Endothelial cell of umbilical vein (primary cell): ENCODE results near the gene CSF3. TPM values are rescaled to one million over a fixed set of nuclear protein-coding genes. Genes with fewer than 3 reads are reported as not detected.

Source experiments
- BruUV-seq: library from RNA; stranded (reverse); fragments of 400-500 nt; replicated peaks from 2 replicates; lab custom pipeline; 2021; lab: Mats Ljungman, UMichigan
- CTCF ChIA-PET: fragments of 300-600, 350-600 bp; sonication (Branson Sonifier 250); formaldehyde crosslinking; loops from one replicate; lab custom pipeline; 2021; ENCODE audit warnings: antibody characterized with exemption, inconsistent platforms; lab: Charles Lee
- POLR2A ChIA-PET: fragments of 300-600, 350-600 bp; sonication (Branson Sonifier 250); formaldehyde crosslinking; loops from one replicate; lab custom pipeline; 2021; ENCODE audit warnings: antibody characterized with exemption, inconsistent platforms; lab: Charles Lee
- DNase-seq: peaks from one replicate; pipeline ENCODE4 v3.0.0-alpha.2; 2011; ENCODE audit warnings: low read depth, low spot score
- FAIRE-seq: peaks from 2 replicates; lab custom pipeline; 2011; peaks lifted over from hg19 to GRCh38; lab: Jason Lieb, UNC
- H2AFZ ChIP-seq: 2 replicates; pipeline ENCODE4 v1.6.0; 2012; ENCODE audit warnings: low read depth, low read length, control low read depth, inconsistent platforms
- H3K27ac ChIP-seq: 2 replicates; pipeline ENCODE4 v1.5.1; 2011; ENCODE audit warnings: low read depth, mild to moderate bottlenecking, control low read depth, low read length, moderate library complexity; ENCODE audit not compliant: insufficient read depth
- H3K27me3 ChIP-seq, 2 experiments: 2 replicates each; pipeline versions ENCODE4 v1.6.0 to v1.6.1; 2011; ENCODE audit warnings: low read length in 2 of 2, mixed read lengths in 1 of 2; ENCODE audit not compliant: control insufficient read depth in 2 of 2, insufficient read depth in 2 of 2
- H3K36me3 ChIP-seq, 2 experiments: 2 replicates in 1 of 2; 3 replicates in 1 of 2; pipeline ENCODE4 v1.5.1; 2011; ENCODE audit warnings: low read length in 2 of 2, mild to moderate bottlenecking in 1 of 2, moderate library complexity in 1 of 2; ENCODE audit not compliant: control insufficient read depth in 2 of 2, insufficient read depth in 2 of 2; ENCODE audit errors: extremely low read depth in 1 of 2
- H3K4me1 ChIP-seq: 3 replicates; pipeline ENCODE4 v1.5.1; 2011; ENCODE audit warnings: mild to moderate bottlenecking, low read length; ENCODE audit not compliant: control insufficient read depth, insufficient read depth; ENCODE audit errors: extremely low read depth
- H3K4me2 ChIP-seq: 2 replicates; pipeline ENCODE4 v1.6.1; 2011; ENCODE audit warnings: low read length, control low read depth, mixed read lengths; ENCODE audit not compliant: insufficient read depth
- H3K4me3 ChIP-seq, 3 experiments: fragments of 200-600 bp in 1 of 3; sonication (generic), shearing (Covaris generic) in 1 of 3; replicated peaks in 1 of 3; 2 replicates each; pipeline ENCODE4 v1.5.1; 2011 to 2016; ENCODE audit warnings: control low read depth in 3 of 3, low read length in 3 of 3, mild to moderate bottlenecking in 2 of 3, inconsistent platforms in 1 of 3, low read depth in 1 of 3, moderate library complexity in 1 of 3; ENCODE audit not compliant: insufficient read depth in 1 of 3
- H3K79me2 ChIP-seq: 2 replicates; pipeline ENCODE4 v1.6.0; 2012; ENCODE audit warnings: low read length, inconsistent platforms; ENCODE audit not compliant: control insufficient read depth, insufficient read depth
- H3K9ac ChIP-seq: replicated peaks from 2 replicates; pipeline ENCODE3; 2011; ENCODE audit warnings: low read length, control low read depth; ENCODE audit not compliant: insufficient read depth; ENCODE audit errors: extremely low read depth
- H3K9me1 ChIP-seq: replicated peaks from 3 replicates; pipeline ENCODE4 v1.6.0; 2011; ENCODE audit warnings: mild to moderate bottlenecking, low read length; ENCODE audit not compliant: control insufficient read depth, insufficient read depth; ENCODE audit errors: extremely low read depth
- H3K9me3 ChIP-seq: replicated peaks from 2 replicates; pipeline ENCODE4 v1.5.1; 2012; ENCODE audit warnings: low read length, inconsistent platforms; ENCODE audit not compliant: control insufficient read depth, insufficient read depth
- H4K20me1 ChIP-seq: replicated peaks from 2 replicates; pipeline ENCODE3; 2011; ENCODE audit warnings: mild to moderate bottlenecking, low read length; ENCODE audit not compliant: control insufficient read depth, insufficient read depth; ENCODE audit errors: extremely low read depth
- CTCF ChIP-seq, 2 donors: IDR thresholded peaks; 1 replicate in 1 of 2; 2 replicates in 1 of 2; pipeline ENCODE4 v1.5.1; 2011; ENCODE audit warnings: low read length in 2 of 2, mild to moderate bottlenecking in 2 of 2, moderate library complexity in 2 of 2, control low read depth in 1 of 2, inconsistent platforms in 1 of 2, low read depth in 1 of 2; ENCODE audit not compliant: insufficient read depth in 1 of 2; ENCODE audit errors: extremely low read depth in 1 of 2
- EZH2 ChIP-seq: IDR thresholded peaks from 2 replicates; pipeline ENCODE4 v1.6.1; 2012; ENCODE audit warnings: borderline replicate concordance, low read depth, mild to moderate bottlenecking, moderate library complexity, low read length, inconsistent platforms; ENCODE audit not compliant: severe bottlenecking
- FOS ChIP-seq: IDR thresholded peaks from 2 replicates; pipeline ENCODE4 v1.6.1; 2011; ENCODE audit warnings: mild to moderate bottlenecking, low read length, moderate library complexity, borderline replicate concordance; ENCODE audit not compliant: insufficient read depth
- GATA2 ChIP-seq: IDR thresholded peaks from 2 replicates; pipeline ENCODE4 v1.7.0; 2011; ENCODE audit warnings: low read depth, mild to moderate bottlenecking, moderate library complexity, mixed read lengths, low read length; ENCODE audit not compliant: insufficient read length, insufficient read depth
- JUN ChIP-seq: IDR thresholded peaks from 2 replicates; pipeline ENCODE4 v1.6.1; 2011; ENCODE audit warnings: borderline replicate concordance, low read depth; ENCODE audit not compliant: insufficient read length, insufficient read depth
- MAX ChIP-seq: IDR thresholded peaks from 2 replicates; pipeline ENCODE4 v1.6.1; 2011; ENCODE audit not compliant: insufficient read depth, insufficient read length
- MYC ChIP-seq: IDR thresholded peaks from one replicate; pipeline ENCODE4 v1.6.1; 2011; ENCODE audit warnings: mild to moderate bottlenecking, low read depth, low read length
- POLR2A ChIP-seq: IDR thresholded peaks from 2 replicates; pipeline ENCODE4 v1.6.1; 2012; ENCODE audit warnings: low read depth, mild to moderate bottlenecking, control low read depth, low read length
- POLR2AphosphoS5 ChIP-seq: IDR thresholded peaks from 2 replicates; pipeline ENCODE4 v1.6.1; 2012; ENCODE audit warnings: low read depth, mild to moderate bottlenecking, control low read depth, low read length, moderate library complexity; ENCODE audit not compliant: insufficient read depth
- dilution Hi-C: fragments of 300-500 bp; cut with MboI; formaldehyde crosslinking; loops from one replicate; pipeline ENCODE4 v1.15.0; 2019; ENCODE audit warnings: low sequenced_read_pairs; ENCODE audit not compliant: extremely low pct_ligation_motif_present
- intact Hi-C: fragments of 100-400 bp; cut with micrococcal nuclease; formaldehyde crosslinking; loops from one replicate; pipeline ENCODE4 v1.10.0; 2022
- polyA plus RNA-seq, 4 experiments: library from polyadenylated mRNA; depleted of rRNA in 3 of 4; stranded (reverse) in 3 of 4; unstranded in 1 of 4; fragments of >200 nt; gene quantifications; 2 replicates each; pipeline versions ENCODE4 v1.2.1 to v1.2.3, GENCODE V29; 2011 to 2012; ENCODE audit warnings: missing spikeins in 1 of 4
- total RNA-seq: library from RNA; stranded (reverse); gene quantifications from 2 replicates; pipeline ENCODE4 v1.2.3, GENCODE V29; 2021

CSF3 gene
- total and polyA plus RNA-seq, 2 donors (not counting 3 experiments of a cell fraction or from before 2014, with no cell fraction given) = 1.0 to 2.9 TPM

- Histone ChIP-seq H3K36me3 (peaks cover 7 to 14% of the 10 kb centered on the region in 2 experiments), H3K4me2 (peak within 1 kb of the TSS; percentile 98), H3K27ac (peak within 1 kb of the TSS; percentile 87), H2AFZ (peak within 1 kb of the TSS; percentile 72), H4K20me1 (no peaks in the 10 kb centered on the region), H3K27me3 (peaks cover 6 to 16% of the 10 kb centered on the region in 2 experiments), H3K79me2 (peaks cover 24% of the 10 kb centered on the region), H3K9me1 (no peaks in the 10 kb centered on the region), H3K4me1 (peaks cover 21% of the 10 kb centered on the region), H3K9ac (peak within 1 kb of the TSS; percentile 99), H3K4me3 (peak within 1 kb of the TSS; percentile 84 to 100 (median 87)), H3K9me3 (no peaks in the 10 kb centered on the region)
- FAIRE-seq (peak; percentile 100), DNase-seq (peak; percentile 100)
- TF ChIP-seq CTCF (IDR thresholded peaks at IDR 0.05; ENCODE audit: extremely low read depth in 1 of 2, insufficient read depth in 1 of 2, low read depth in 1 of 2, low read length in 2 of 2) = peak; percentile 73 to 77
- TF ChIP-seq FOS = no peak
- peak; percentile 94 for TF ChIP-seq POLR2AphosphoS5
- TF ChIP-seq JUN = peak; percentile 76
- peak; percentile 75 for TF ChIP-seq POLR2A
- no peak for TF ChIP-seq GATA2
- TF ChIP-seq EZH2 = no peak
- TF ChIP-seq MYC = no peak
- peak; percentile 62 for TF ChIP-seq MAX
- dilution Hi-C loops = no loop called here
- POLR2A ChIA-PET = interaction anchor here (0.6 to 1.0 kb wide), 4 partner anchors 22 to 53 kb away, joined by 3 to 5 read pairs (median 4); partner anchors contain the start of genes LRRC3C and ORMDL3
- no TSS peak for BruUV-seq
- CTCF ChIA-PET = interaction anchor here (0.6 to 7.2 kb wide), 19 partner anchors 16 to 359 kb away, joined by 3 to 108 read pairs (median 4); partner anchors contain the start of genes CSF3, MIEN1, ORMDL3 and WIPF2
- intact Hi-C loops = loop anchor here (1.0 to 2.0 kb wide), 9 partner anchors 21 to 358 kb away; partner anchors contain the start of genes LRRC3C, MIEN1 and ORMDL3
These were observed 34.7 kb upstream of the CSF3 start, which contains the start of gene PSMD3 for GRCh38 chr17:39980351-39981206. TSS of gene PSMD3 (plus strand) at chr17:39980807. CDS start at chr17:39980971, 164 bp downstream.
